ENCODE measurements around the gene KSR1. TPM values are rescaled to one million over a fixed set of nuclear protein-coding genes. Genes with fewer than 3 reads are reported as not detected.

The KSR1 gene
- total and polyA plus RNA-seq, 2 experiments from 2014 or later: 7.8 to 53.2 TPM

DNA sequence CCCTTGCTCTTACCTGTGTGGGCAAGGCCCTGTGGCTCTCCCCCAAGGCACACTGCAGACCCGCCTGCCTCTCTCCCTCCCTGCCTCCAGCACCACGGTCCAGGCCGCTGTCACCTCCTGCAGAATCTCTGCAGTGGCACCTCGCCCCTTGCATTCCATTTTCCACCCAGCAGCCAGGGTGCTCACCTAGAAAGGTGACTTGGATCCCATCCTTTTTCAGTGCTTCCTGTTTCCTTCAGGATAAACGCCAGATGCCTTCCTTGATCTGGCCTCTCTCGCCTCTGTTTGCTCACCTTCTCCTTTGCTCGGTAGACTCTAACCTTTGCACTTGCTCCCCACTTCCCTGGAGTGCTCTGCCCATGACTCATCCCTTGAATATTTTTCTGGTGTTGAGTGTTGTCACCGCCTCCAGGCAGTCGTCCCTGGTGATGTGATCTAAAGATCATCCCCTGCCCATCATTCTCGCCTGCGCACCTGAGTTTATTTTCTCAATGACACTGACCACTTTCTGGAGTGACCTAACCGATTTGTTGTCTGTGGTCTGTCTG, 95.5 kb downstream of the KSR1 start (continued):
- no peak for TF ChIP-seq ZNF462 (CRISPR knock-in tag; IDR thresholded peaks at IDR 0.05)
- TF ChIP-seq, protein P1, sequence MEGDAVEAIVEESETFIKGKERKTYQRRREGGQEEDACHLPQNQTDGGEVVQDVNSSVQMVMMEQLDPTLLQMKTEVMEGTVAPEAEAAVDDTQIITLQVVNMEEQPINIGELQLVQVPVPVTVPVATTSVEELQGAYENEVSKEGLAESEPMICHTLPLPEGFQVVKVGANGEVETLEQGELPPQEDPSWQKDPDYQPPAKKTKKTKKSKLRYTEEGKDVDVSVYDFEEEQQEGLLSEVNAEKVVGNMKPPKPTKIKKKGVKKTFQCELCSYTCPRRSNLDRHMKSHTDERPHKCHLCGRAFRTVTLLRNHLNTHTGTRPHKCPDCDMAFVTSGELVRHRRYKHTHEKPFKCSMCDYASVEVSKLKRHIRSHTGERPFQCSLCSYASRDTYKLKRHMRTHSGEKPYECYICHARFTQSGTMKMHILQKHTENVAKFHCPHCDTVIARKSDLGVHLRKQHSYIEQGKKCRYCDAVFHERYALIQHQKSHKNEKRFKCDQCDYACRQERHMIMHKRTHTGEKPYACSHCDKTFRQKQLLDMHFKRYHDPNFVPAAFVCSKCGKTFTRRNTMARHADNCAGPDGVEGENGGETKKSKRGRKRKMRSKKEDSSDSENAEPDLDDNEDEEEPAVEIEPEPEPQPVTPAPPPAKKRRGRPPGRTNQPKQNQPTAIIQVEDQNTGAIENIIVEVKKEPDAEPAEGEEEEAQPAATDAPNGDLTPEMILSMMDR (conservative IDR thresholded peaks at IDR 0.05; ENCODE audit: low read depth in 2 of 2): no peak
- no peak for TF ChIP-seq STAT1 (IDR thresholded peaks at IDR 0.05; ENCODE audit: unreplicated experiment)

DNA sequence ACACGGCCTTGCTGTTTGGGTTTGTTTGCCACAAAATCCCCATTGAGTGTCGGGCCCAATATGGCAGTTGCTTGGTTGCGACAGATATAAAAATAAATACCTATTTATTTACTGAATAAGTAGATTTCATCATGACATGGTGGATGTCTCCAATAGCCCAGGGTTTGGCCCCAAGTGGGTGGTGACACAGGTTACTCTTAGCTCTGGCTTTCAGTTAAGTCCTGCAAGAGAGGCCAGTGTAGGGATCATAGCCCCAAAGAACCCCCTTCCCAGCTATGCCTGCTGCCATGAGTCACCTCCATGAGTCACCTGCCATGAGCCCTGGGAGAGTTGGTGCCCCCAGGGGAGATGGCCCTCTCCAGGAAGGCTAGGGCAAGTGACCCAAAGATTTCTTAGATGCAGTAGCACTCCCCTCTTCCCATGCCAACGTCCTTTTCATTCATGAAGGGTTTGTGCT, 96.1 kb downstream of the KSR1 start:
- H3K9me2 ChIP-seq (ENCODE audit: insufficient read depth): peaks cover 3% of the 10 kb centered on the region; the same call in 1 of the 2 replicates
- no peak overlapping the region for H3K4me3 Mint-ChIP-seq
- no peaks in the 10 kb centered on the region; the same call in 1 of the 2 replicates for H4K20me1 ChIP-seq (replicated peaks; ENCODE audit: insufficient read depth)
- no peak for ATAC-seq
- H3K9me3 Mint-ChIP-seq: peaks cover 4% of the 10 kb centered on the region; the same call in 2 of the 3 replicates
- H3F3A ChIP-seq (replicated peaks; ENCODE audit: low read depth): no peaks in the 10 kb centered on the region
- peaks cover 31% of the 10 kb centered on the region for H3K36me3 Mint-ChIP-seq (ENCODE audit: low read depth)
- H3K4me1 ChIP-seq (ENCODE audit: insufficient read depth): no peaks in the 10 kb centered on the region
- peaks cover 19% of the 10 kb centered on the region for H3K79me2 ChIP-seq (replicated peaks; ENCODE audit: insufficient read depth)
- H3K27ac ChIP-seq (ENCODE audit: low read depth): no peak overlapping the region
- H3K27ac Mint-ChIP-seq: no peak overlapping the region
- H3K4me3 ChIP-seq: no peak overlapping the region
- H2AFZ ChIP-seq: no peak overlapping the region
- H3K36me3 ChIP-seq (ENCODE audit: insufficient read depth): no peaks in the 10 kb centered on the region
- peaks cover 5% of the 10 kb centered on the region for H3K27me3 Mint-ChIP-seq (ENCODE audit: insufficient read depth, low read depth, poor library complexity)
- H3K4me2 ChIP-seq: no peak overlapping the region
- H3K4me1 Mint-ChIP-seq: peaks cover 12% of the 10 kb centered on the region
- H3K27me3 ChIP-seq (ENCODE audit: insufficient read depth): no peaks in the 10 kb centered on the region
- no peak for DNase-seq (ENCODE audit: low spot score)
- TF ChIP-seq ZNF331 (CRISPR knock-in tag; IDR thresholded peaks at IDR 0.05; ENCODE audit: low read depth): no peak
- TF ChIP-seq ZNF114 (CRISPR knock-in tag; IDR thresholded peaks at IDR 0.05): no peak
- TF ChIP-seq STAT1 (IDR thresholded peaks at IDR 0.05; ENCODE audit: unreplicated experiment): no peak
- no peak for TF ChIP-seq REST (IDR thresholded peaks at IDR 0.05; ENCODE audit: unreplicated experiment)
- TF ChIP-seq, protein P1 (conservative IDR thresholded peaks at IDR 0.05; ENCODE audit: low read depth in 2 of 2): no peak
